GM10266 (cell line): ENCODE data around the gene SYT9.

Experiments used
- DNase-seq: peaks from one replicate; pipeline ENCODE4 v3.0.0; 2012; ENCODE audit errors: extremely low spot score
- CTCF ChIP-seq: IDR thresholded peaks from 2 replicates; pipeline ENCODE4 v1.5.1; 2012; ENCODE audit warnings: mild to moderate bottlenecking, low read depth; ENCODE audit not compliant: control insufficient read depth, insufficient read depth; ENCODE audit errors: missing control alignments

SYT9 gene

GRCh38 chr11:7506243-7506642, 254.5 kb downstream of the SYT9 start:
- DNase-seq: no peak
- TF ChIP-seq CTCF: no peak

DNA sequence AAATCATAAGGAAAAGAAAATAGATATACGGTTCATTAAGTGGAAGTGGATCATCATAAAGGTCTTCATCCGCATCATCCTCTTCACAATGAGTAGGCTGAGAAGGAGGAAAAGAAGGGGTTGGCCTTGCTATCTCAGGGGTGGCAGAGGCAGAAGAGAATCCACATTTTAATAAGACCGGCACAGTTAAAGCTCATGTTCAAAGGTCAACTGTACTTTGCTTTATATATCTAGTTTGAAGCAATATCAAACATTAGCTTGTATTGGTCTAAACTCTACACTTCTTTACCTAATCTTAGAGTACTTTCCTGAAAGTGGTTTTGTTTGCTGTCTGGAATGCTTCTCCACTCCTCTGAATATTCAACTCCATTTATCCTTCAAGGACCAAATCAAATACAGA, 256.4 kb downstream of the SYT9 start:
- no peak for DNase-seq
- no peak for TF ChIP-seq CTCF

DNA sequence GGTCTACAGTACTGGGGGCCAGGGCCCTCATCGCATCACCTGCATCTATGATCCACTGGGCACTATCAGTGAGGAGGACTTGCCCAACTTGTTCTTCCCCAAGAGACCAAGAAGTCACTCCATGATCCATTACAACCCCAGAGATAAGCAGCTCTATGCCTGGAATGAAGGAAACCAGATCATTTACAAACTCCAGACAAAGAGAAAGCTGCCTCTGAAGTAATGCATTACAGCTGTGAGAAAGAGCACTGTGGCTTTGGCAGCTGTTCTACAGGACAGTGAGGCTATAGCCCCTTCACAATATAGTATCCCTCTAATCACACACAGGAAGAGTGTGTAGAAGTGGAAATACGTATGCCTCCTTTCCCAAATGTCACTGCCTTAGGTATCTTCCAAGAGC, 258.3 kb downstream of the SYT9 start:
- no peak for DNase-seq
- TF ChIP-seq CTCF: no peak

GRCh38 chr11:7511401-7511800, 259.7 kb downstream of the SYT9 start:
- no peak for DNase-seq
- TF ChIP-seq CTCF: no peak

DNA sequence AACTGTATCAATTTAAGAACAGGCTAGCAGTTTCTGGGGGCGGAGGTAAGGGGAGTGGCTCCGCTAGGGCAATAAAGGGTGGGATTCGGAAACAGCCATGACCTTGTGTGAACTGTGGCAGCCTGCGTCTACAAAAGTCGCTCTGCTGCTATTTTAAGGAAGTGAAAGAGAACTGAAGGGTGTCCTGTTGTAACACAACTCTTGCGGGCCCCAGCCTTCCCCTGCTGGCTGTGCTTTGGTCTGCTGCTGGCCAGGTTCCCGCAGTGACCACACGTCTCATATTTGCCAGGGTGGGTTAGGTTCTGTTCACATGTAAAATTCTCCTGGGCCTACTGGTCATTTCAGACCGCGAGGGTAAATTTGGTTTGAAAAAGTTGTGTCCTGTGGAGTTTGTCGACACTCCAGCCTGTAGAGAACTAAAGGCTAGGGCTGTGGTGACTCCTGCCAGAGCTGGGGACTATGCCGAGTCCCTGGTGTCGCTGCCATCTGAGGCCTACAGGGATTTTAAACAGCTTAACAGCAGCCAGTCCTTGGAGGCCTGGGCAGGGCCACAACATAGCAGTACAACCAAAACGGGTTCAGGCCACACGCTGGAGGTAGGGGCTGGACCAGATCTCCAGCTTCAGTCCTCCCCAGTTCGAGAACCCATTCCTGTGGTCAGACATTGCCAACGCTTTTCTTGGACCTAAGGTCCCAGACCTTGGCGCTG, 261.0 kb downstream of the SYT9 start:
- peak; percentile 15 for TF ChIP-seq CTCF
- DNase-seq: peak; percentile 88

DNA sequence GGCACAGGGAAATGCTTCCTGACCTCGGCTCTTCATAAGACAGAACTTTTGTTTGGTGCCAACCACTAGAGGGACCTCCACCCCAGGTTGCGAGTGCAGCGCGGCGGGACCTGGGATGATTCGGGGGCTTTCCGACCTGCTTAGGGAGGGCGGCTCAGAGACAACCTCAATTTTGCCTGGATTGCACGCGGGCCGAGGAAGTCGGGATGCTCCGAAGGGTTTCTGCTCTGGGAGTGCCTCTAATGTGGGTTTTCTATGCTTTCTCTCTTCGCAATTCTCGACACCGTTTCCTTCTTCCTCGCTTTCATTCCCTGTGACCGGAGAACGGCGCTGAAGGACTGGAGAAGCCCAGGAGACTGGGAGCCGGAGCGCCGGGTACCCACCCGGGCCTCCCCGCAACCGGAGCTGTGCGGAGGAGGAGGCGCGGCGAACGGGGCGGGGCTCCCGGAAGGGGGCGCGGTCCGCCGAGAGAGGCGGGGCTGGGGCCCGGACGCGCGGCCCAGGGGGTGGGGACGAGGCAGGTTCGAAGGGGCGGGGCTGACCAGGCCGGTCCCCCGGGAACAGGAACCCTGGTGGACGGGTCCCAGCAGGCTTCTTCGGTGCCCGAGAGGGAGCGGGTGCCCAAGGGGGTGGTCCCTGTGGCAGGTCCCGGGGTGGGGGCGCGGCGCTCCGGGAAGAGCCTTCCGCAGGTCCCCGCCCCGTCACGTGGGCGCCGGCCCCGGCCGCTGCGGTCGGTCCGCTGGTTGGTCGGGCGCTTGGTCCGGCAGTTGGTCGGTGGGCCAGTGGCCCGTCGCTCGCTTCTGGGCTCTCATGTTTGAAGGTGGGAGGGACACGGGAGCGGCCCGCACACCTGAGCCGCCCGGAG, 261.8 kb downstream of the SYT9 start, which contains the start of gene PPFIBP2:
Gene PPFIBP2 (plus strand): TSS at position 766 of the 865 bp plus-strand sequence. CDS start 35,477 bp downstream, outside the sequence.
- peak; percentile 92 for DNase-seq
- peak; percentile 68 for TF ChIP-seq CTCF
